ENCODE measurements around the gene MTCL1.

Gene MTCL1

DNA sequence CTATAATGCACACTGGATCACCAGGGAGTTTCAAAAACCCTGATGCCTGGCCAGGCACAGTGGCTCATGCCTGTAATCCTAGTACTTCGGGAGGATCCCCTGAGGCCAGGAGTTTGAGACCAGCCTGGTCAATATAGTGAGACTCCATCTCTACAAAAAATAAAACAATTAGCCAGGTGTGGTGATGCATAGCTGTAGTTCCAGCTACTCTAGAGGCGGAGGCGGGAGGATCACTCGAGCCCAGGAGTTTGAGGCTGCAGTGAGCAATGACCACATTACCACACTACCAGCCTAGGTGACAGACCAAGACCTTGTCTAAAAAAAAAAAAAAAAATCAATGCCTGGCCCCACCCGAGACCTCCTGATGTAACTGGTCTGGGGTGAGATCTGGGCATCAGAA is 137.2 kb downstream of the MTCL1 start:
- Histone ChIP-seq H3K79me2 (ENCODE audit: insufficient read depth, low read length) (no peaks in the 10 kb centered on the region), H3K27me3 (ENCODE audit: insufficient read depth, low read length, poor library complexity) (no peaks in the 10 kb centered on the region), H3K27ac (ENCODE audit: low read length) (no peak overlapping the region), H3K9ac (ENCODE audit: low read depth, low read length) (no peak overlapping the region), H3K4me2 (ENCODE audit: insufficient read depth, low read length) (no peak overlapping the region), H3K9me3 (ENCODE audit: insufficient read depth, low read length, severe bottlenecking) (peaks cover 6% of the 10 kb centered on the region), H3K4me3 (ENCODE audit: low read depth in 1 of 2, low read length in 2 of 2) (no peak overlapping the region), H3K4me1 (ENCODE audit: insufficient read depth, low read length) (no peaks in the 10 kb centered on the region), H4K20me1 (ENCODE audit: insufficient read depth, low read length) (no peaks in the 10 kb centered on the region), H3K36me3 (ENCODE audit: insufficient read depth, low read length) (no peaks in the 10 kb centered on the region), H2AFZ (ENCODE audit: low read depth, low read length) (no peak overlapping the region)
- no peak for TF ChIP-seq EZH2 (IDR thresholded peaks at IDR 0.05; ENCODE audit: borderline replicate concordance, low read depth, low read length, severe bottlenecking)
- TF ChIP-seq, protein P1, sequence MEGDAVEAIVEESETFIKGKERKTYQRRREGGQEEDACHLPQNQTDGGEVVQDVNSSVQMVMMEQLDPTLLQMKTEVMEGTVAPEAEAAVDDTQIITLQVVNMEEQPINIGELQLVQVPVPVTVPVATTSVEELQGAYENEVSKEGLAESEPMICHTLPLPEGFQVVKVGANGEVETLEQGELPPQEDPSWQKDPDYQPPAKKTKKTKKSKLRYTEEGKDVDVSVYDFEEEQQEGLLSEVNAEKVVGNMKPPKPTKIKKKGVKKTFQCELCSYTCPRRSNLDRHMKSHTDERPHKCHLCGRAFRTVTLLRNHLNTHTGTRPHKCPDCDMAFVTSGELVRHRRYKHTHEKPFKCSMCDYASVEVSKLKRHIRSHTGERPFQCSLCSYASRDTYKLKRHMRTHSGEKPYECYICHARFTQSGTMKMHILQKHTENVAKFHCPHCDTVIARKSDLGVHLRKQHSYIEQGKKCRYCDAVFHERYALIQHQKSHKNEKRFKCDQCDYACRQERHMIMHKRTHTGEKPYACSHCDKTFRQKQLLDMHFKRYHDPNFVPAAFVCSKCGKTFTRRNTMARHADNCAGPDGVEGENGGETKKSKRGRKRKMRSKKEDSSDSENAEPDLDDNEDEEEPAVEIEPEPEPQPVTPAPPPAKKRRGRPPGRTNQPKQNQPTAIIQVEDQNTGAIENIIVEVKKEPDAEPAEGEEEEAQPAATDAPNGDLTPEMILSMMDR (IDR thresholded peaks at IDR 0.05; ENCODE audit: borderline replicate concordance, extremely low read depth, low read length, poor library complexity, severe bottlenecking), result no peak
- ATAC-seq (ENCODE audit: insufficient read depth, low read depth), result no peak
- DNase-seq, result no peak

DNA sequence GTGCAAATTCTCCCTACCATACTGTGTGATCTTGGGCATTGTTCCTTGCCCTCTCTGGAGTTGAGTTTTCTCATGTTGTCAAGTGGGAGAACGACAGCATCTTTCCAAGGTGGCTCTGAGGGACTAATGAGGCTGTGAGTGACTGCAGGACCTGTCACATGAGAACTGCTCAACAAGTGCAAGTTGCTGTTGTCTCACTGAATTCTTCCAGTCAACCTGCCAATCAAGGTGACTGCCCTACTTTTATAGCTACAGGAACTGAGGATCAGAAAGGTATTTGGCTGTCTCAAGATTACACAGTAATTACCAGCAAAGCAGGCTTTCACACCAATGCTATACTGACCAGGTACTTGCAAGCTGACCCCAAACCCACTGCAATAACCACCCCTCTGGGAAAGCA is 137.6 kb downstream of the MTCL1 start:
- no peaks in the 10 kb centered on the region for H3K27me3 ChIP-seq (ENCODE audit: insufficient read depth, low read length, poor library complexity)
- H3K4me2 ChIP-seq (ENCODE audit: insufficient read depth, low read length), result no peak overlapping the region
- no peaks in the 10 kb centered on the region for H3K79me2 ChIP-seq (ENCODE audit: insufficient read depth, low read length)
- no peak overlapping the region for H3K4me3 ChIP-seq (ENCODE audit: low read depth in 1 of 2, low read length in 2 of 2)
- H3K4me1 ChIP-seq (ENCODE audit: insufficient read depth, low read length), result no peaks in the 10 kb centered on the region
- H3K27ac ChIP-seq (ENCODE audit: low read length), result no peak overlapping the region
- TF ChIP-seq EZH2 (IDR thresholded peaks at IDR 0.05; ENCODE audit: borderline replicate concordance, low read depth, low read length, severe bottlenecking), result no peak
- TF ChIP-seq, protein P1 (IDR thresholded peaks at IDR 0.05; ENCODE audit: borderline replicate concordance, extremely low read depth, low read length, poor library complexity, severe bottlenecking), result no peak
- no peak for ATAC-seq (ENCODE audit: insufficient read depth, low read depth)
- no peak overlapping the region for H3K9ac ChIP-seq (ENCODE audit: low read depth, low read length)
- H4K20me1 ChIP-seq (ENCODE audit: insufficient read depth, low read length), result no peaks in the 10 kb centered on the region
- H2AFZ ChIP-seq (ENCODE audit: low read depth, low read length), result no peak overlapping the region
- DNase-seq, result no peak
- no peaks in the 10 kb centered on the region for H3K36me3 ChIP-seq (ENCODE audit: insufficient read depth, low read length)
- H3K9me3 ChIP-seq (ENCODE audit: insufficient read depth, low read length, severe bottlenecking), result peaks cover 1% of the 10 kb centered on the region

DNA sequence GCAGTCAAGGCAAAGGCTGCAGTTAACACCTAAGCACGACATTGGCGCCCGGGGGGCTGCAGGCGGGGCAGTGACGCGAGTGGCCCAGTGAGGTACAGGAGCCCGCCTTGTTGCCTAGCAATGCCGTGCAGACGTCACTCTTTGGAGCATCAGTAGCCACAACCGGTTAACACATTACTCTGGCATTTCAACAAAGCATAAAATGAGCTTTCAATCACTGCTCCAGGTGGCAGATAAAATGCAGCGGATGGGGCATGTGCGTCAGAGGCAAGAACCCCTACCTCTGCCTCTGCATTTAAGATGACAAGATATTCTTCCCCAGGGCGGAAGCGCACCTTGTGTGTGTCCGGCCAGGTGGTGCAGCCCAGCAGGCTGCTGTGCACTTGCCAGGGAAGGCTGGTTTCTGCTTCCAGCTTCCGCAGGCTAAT is 139.4 kb downstream of the MTCL1 start:
- Histone ChIP-seq H2AFZ (ENCODE audit: low read depth, low read length) (no peak overlapping the region), H3K36me3 (ENCODE audit: insufficient read depth, low read length) (no peaks in the 10 kb centered on the region), H3K79me2 (ENCODE audit: insufficient read depth, low read length) (no peaks in the 10 kb centered on the region), H3K27me3 (ENCODE audit: insufficient read depth, low read length, poor library complexity) (no peaks in the 10 kb centered on the region), H3K9ac (ENCODE audit: low read depth, low read length) (no peak overlapping the region), H4K20me1 (ENCODE audit: insufficient read depth, low read length) (no peaks in the 10 kb centered on the region), H3K9me3 (ENCODE audit: insufficient read depth, low read length, severe bottlenecking) (no peaks in the 10 kb centered on the region), H3K4me1 (ENCODE audit: insufficient read depth, low read length) (no peaks in the 10 kb centered on the region), H3K4me3 (ENCODE audit: low read depth in 1 of 2, low read length in 2 of 2) (no peak overlapping the region), H3K27ac (ENCODE audit: low read length) (no peak overlapping the region), H3K4me2 (ENCODE audit: insufficient read depth, low read length) (no peak overlapping the region)
- ATAC-seq (ENCODE audit: insufficient read depth, low read depth), result no peak
- TF ChIP-seq EZH2 (IDR thresholded peaks at IDR 0.05; ENCODE audit: borderline replicate concordance, low read depth, low read length, severe bottlenecking), result no peak
- TF ChIP-seq, protein P1 (IDR thresholded peaks at IDR 0.05; ENCODE audit: borderline replicate concordance, extremely low read depth, low read length, poor library complexity, severe bottlenecking), result no peak
- no peak for DNase-seq

DNA sequence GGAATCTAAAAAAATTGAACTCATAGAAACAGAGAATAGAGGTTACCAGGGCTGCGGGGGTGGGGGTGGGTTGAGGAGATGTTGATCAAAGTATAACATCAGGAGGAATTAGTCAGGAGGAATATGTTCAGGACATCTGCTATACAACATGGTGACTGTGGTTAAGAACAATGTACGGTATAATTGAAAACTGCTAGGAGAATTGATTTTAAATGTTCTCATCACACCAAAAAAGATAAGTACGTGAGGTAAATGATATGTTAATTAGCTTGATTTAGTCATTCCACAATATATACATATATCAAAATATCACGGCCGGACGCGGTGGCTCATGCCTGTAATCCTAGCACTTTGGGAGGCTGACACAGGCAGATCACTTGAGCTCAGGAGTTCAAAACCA is 140.2 kb downstream of the MTCL1 start:
- H3K9ac ChIP-seq (ENCODE audit: low read depth, low read length), result no peak overlapping the region
- H3K27me3 ChIP-seq (ENCODE audit: insufficient read depth, low read length, poor library complexity), result no peaks in the 10 kb centered on the region
- no peak overlapping the region for H3K4me3 ChIP-seq (ENCODE audit: low read depth in 1 of 2, low read length in 2 of 2)
- no peak overlapping the region for H3K4me2 ChIP-seq (ENCODE audit: insufficient read depth, low read length)
- DNase-seq, result no peak
- H3K27ac ChIP-seq (ENCODE audit: low read length), result no peak overlapping the region
- no peaks in the 10 kb centered on the region for H4K20me1 ChIP-seq (ENCODE audit: insufficient read depth, low read length)
- H3K36me3 ChIP-seq (ENCODE audit: insufficient read depth, low read length), result no peaks in the 10 kb centered on the region
- no peak for ATAC-seq (ENCODE audit: insufficient read depth, low read depth)
- no peak overlapping the region for H2AFZ ChIP-seq (ENCODE audit: low read depth, low read length)
- H3K79me2 ChIP-seq (ENCODE audit: insufficient read depth, low read length), result no peaks in the 10 kb centered on the region
- no peaks in the 10 kb centered on the region for H3K4me1 ChIP-seq (ENCODE audit: insufficient read depth, low read length)
- no peaks in the 10 kb centered on the region for H3K9me3 ChIP-seq (ENCODE audit: insufficient read depth, low read length, severe bottlenecking)
- TF ChIP-seq, protein P1 (IDR thresholded peaks at IDR 0.05; ENCODE audit: borderline replicate concordance, extremely low read depth, low read length, poor library complexity, severe bottlenecking), result no peak
- no peak for TF ChIP-seq EZH2 (IDR thresholded peaks at IDR 0.05; ENCODE audit: borderline replicate concordance, low read depth, low read length, severe bottlenecking)
